ENCODE measurements around the gene SEMA3E.
"Not testable (repeated sequence)": the region's sequence is repeated elsewhere in the genome, so short reads cannot be mapped to it uniquely, and the experiment has no call there.

The SEMA3E gene

DNA sequence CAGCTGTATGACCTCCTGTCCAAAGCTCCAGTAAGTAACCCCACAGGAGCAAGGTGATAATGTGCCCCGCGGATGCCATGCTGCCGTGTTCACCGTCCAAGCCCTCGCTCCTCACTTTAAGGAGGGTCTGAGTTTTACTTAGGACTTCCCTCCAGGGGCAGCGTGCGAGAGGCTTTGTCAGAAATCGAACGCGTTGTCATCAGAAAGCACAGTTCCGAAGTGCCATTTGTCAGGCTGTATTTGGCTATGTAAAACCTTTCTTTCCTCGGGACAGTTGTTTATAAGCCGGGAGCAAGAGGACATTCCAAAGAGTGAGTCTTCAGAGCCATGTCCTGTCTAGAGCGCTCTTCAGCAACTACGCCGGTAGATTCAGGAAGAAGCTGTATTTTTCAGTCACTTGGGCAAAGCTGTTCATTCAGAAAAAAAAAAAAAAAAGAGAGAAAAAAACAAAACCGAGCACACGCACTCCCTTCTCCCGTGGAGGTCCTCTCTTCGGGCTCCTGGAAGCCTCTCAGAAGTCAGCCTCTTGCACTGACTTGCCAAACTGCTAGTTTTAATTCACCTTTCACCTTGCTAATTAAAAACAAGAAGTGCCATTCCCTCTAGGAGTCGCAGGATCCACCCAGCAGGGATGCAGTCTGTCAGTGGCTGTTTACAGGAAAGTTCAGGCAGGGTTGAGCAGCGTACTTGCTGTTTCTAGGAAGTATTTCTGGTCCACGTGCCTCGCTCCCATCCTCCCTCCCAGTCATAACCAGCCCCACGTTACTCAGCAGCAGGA is at the start of gene SEMA3E:
Gene SEMA3E (minus strand): TSS at position 676 of the 778 bp plus-strand sequence.
- DNase-seq, result no peak

DNA sequence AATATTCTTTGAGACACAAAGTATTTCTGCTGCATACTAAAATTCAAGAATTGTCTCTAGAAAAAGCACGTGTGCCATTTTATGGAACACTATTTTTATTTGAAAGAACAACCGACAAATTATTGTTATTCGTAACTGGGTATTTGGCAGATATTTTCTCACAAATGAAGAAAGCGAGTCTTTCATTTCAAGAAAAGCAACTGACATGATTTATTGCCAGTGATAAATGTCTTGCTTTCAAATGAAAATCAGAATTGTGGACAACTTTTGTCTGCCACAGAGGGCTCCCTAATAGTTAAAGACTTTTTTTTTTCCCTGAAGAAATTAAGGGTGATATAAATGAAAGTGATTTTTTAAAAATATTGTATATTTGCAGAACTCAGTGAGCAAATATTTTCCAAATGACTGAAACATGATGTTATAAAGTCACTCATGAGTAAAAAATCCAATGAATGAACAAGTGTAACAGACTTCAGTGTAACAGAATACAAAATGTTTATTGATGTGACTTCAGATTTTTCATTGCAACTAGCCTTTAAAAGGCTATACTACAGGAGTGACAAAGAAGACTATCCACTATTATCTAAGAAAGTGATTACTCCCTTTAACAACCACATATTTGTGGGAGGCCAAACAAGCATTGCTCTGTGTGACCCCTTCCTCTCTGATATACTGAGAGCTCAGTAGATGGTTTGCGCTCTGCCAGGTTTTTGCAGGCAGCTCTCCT is 49.0 kb upstream of the SEMA3E start:
- no peak for DNase-seq

DNA sequence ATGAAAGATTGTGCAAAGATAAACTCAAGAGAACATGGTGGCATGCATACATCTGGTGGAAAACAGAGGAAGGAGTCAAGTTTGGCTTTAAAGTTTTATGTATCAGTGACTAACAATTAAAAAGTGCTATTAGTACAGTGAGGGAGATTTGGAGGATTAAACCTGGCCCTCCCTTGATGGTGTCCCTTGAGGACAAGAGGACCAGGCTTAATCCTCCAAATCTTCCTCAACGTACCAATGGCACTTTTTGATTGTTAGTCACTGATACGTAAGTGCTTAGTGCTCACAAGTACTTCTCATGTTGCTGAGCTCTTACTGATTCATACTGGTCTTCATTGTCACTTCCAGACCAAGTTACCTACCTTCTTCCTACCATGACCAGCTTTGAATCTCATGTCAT is 47.2 kb upstream of the SEMA3E start:
- DNase-seq, result no peak

GRCh38 chr7:83695128-83695960 is 46.4 kb upstream of the SEMA3E start:
- no peak for DNase-seq

DNA sequence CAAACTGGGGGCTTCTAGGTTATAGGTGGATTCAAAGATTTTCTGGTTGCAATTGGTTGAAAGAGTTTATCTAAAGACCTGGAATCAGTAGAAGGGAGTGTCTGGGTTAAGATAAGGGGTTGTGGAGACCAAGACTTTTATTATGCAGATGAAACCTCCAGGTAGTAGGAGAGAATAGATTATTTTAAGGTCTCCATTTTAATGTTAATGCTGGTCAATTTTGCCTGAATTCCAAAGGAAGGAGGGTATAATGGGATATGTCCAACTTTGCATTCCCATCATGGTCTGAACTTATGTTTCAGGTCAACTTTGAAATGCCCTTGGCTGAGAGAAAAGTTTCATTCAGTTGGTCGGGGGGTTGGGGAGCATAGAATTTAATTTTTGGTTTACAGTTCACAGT is 44.3 kb upstream of the SEMA3E start:
- DNase-seq, result no peak

DNA sequence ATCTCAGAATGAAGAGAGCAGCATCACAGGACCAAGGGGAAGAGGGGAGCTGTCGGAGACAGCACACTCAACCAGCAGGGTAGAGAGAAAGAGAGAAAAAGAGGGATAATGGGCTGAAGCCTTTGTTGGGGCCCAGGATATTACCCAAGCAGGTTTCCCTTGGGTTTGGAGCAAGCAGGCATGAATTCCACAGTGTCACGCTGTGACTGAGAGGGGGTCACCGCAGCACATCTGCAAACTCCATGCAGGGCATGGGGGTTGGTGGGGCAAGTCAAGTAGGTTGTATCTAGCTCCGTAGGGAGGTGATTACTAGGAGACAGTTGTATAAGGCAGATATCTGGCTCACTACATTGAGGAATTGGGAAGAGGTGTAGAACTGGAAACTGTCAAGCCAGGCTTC is 42.2 kb upstream of the SEMA3E start:
- no peak for DNase-seq

GRCh38 chr7:83689855-83690254 is 40.9 kb upstream of the SEMA3E start:
- DNase-seq, result no peak

- no peak for DNase-seq
These were observed 37.5 kb upstream of the SEMA3E start for GRCh38 chr7:83686416-83686815.

DNA sequence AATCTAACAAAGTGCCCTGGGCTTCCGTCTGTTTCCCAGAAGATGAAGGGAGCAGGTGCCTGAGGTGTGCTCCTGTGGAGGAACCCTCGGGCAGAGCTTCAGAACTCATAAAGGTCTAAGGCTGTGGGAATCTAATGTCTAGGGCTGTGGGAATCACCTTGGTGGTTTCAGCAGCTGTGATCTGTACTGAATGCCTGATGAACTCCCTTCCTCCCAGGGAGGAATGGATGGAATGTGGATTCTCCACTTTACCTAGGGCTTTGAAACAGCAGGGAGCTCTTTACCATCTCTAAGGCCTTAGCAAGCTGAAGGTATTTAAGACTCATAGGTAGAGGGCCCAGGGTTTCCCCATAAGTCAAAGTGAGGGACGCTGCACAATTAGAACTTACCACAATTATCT is 36.0 kb upstream of the SEMA3E start:
- no peak for DNase-seq

GRCh38 chr7:83681200-83681778 is 32.4 kb upstream of the SEMA3E start:
- no peak for DNase-seq

DNA sequence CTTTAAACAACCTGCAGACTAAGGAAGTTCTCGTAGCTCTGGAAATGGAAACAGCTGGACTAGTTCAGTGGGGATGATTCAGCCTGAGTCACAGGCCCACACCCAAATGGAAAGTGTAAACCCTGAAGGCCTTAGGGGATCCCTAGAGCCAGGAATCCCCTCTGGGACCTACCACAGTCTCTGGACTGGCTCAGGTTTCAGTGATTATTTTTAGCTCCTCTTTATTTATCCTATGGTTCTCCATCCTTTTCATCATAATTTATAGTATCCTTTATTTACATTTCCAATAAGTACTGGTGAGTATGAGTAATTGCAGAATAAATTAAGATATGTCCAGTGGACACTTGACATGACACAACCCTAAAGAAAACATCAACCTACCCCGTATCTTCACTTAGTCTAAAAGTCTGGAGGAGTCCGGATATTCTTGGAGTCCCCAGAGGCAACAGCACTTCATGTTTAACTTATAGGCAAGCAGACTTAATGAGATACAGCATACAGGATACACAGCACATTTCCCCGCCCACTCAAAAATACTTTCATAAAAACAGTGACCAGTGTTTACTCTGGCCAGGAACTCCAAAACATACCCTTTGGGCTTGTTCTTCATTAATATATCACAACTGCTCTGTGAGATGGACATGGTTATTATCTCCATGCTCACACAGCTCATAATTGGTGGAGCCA is 28.4 kb upstream of the SEMA3E start:
- no peak for DNase-seq

- DNase-seq, result not testable (repeated sequence)
These were observed 24.4 kb upstream of the SEMA3E start for GRCh38 chr7:83673291-83673690.

DNA sequence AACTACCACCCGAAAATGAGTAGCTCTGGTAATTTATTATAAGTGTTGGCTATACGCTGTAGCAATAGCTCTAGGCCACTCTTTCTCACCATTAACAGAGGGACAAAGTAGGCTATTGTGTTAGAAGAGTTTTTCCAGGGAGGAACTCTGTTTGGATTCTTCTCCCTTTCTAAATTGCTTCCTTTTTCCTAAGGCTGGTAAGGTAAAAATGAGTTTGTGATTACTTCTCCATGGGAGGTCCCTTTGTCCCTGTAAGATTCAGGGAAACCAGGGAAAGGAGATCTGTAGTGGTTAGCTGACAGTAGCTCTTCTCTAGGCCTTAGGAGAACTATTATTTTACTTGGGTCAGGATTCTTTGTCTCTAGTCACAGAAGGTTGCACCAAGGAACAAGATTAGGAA is 23.2 kb upstream of the SEMA3E start:
- no peak for DNase-seq

DNA sequence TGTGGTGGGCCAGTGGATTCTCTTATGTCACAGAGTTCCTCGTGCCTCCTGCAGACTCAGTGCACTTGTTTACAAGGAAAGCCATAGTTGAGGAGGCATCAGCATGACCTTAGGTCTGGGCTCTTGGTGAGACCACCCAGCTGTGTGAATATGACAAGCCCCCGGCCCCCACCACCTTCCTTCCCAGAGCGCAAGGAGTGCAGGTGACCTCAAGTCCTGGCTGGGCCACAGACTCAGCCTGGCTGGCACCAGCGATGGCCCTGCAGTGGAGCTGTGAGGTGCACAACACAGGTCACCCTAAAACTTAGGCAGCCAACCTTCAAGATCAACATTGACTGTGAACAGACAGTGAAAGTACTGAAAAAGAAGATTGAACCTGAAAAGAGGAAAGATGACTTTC is 14.2 kb upstream of the SEMA3E start:
- no peak for DNase-seq

GRCh38 chr7:83658126-83658525 is 9.2 kb upstream of the SEMA3E start:
- DNase-seq, result no peak

- no peak for DNase-seq
These were observed 7.1 kb upstream of the SEMA3E start for GRCh38 chr7:83655951-83656556.

GRCh38 chr7:83652481-83652880 is 3.5 kb upstream of the SEMA3E start:
- DNase-seq, result no peak

- no peak for DNase-seq
These were observed 762 bp upstream of the SEMA3E start for GRCh38 chr7:83649701-83650100.

DNA sequence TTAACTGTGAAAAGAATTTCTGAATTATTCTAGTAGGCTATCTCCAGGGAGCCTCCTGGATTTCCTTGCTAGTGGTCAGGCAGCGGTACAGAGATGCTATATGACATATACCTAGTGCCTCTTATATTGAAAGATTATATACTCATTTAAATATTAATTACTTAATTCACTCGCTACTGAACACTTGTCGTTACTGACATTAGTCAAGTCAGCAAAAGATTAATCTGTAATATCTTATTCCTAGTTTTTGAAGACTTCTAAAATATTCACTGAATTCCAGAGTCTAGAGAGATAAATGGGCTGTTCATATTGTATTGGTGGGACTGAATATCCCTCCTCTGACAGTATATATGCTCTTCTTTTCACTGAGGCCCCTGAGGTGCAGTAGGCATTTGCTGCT is 2.9 kb downstream of the SEMA3E start:
- no peak for DNase-seq

GRCh38 chr7:83643739-83644138 is 5.2 kb downstream of the SEMA3E start:
- DNase-seq, result no peak

- no peak for DNase-seq
These were observed 5.9 kb downstream of the SEMA3E start for GRCh38 chr7:83643012-83643411.
